ENCODE data around the gene TCERG1L. TPM values are rescaled to one million over a fixed set of nuclear protein-coding genes. Genes with fewer than 3 reads are reported as not detected.

The TCERG1L gene
- total RNA-seq, 4 donors from 2014 or later, result 0.42 to 1.3 TPM; not detected in 2

- Histone ChIP-seq H3K4me1 (no peaks in the 10 kb centered on the region), H3K27ac (no peak overlapping the region), H3K36me3 (no peaks in the 10 kb centered on the region), H3K9me3 (peaks cover 0 to 19% (median 2%) of the 10 kb centered on the region in 4 donors), H3K4me3 (no peak overlapping the region), H3K27me3 (no peaks in the 10 kb centered on the region)
- TF ChIP-seq CTCF (IDR thresholded peaks at IDR 0.05), result no peak
- TF ChIP-seq EP300 (IDR thresholded peaks at IDR 0.05), result no peak
- TF ChIP-seq POLR2A (IDR thresholded peaks at IDR 0.05), result no peak
- no peak for DNase-seq (ENCODE audit: low spot score in 2 of 2)
- 77% methylated on average over 9 of the region's 9 CpGs for WGBS, 2 donors
Measured at GRCh38 chr10:131055437-131055836, 256.1 kb downstream of the TCERG1L start.

- no peak overlapping the region for H3K27ac ChIP-seq
- 70 to 77% methylated on average over 2 of the region's 2 CpGs for WGBS, 2 donors
Measured at GRCh38 chr10:131053192-131053591, 258.3 kb downstream of the TCERG1L start.

GRCh38 chr10:131050162-131050766 is 261.3 kb downstream of the TCERG1L start:
- no peak overlapping the region for H3K27ac ChIP-seq
- TF ChIP-seq EP300 (IDR thresholded peaks at IDR 0.05) (no peak), CTCF (IDR thresholded peaks at IDR 0.05) (no peak), POLR2A (IDR thresholded peaks at IDR 0.05) (no peak)
- no peaks in the 10 kb centered on the region for H3K4me1 ChIP-seq
- 75 to 78% methylated on average over 10 of the region's 10 CpGs for WGBS, 2 donors
- H3K36me3 ChIP-seq, result no peaks in the 10 kb centered on the region
- no peaks in the 10 kb centered on the region for H3K9me3 ChIP-seq
- no peak for DNase-seq (ENCODE audit: low spot score in 2 of 2)
- no peak overlapping the region for H3K4me3 ChIP-seq
- no peaks in the 10 kb centered on the region for H3K27me3 ChIP-seq

More at GRCh38 chr10:131053192-131053591, 258.3 kb downstream of the TCERG1L start:
- Histone ChIP-seq H3K27me3 (no peaks in the 10 kb centered on the region), H3K4me3 (no peak overlapping the region), H3K4me1 (no peaks in the 10 kb centered on the region), H3K9me3 (peaks cover 0 to 6% (median 0%) of the 10 kb centered on the region in 4 donors), H3K36me3 (no peaks in the 10 kb centered on the region)
- no peak for DNase-seq (ENCODE audit: low spot score in 2 of 2)
- TF ChIP-seq EP300 (IDR thresholded peaks at IDR 0.05) (no peak), CTCF (IDR thresholded peaks at IDR 0.05) (no peak), POLR2A (IDR thresholded peaks at IDR 0.05) (no peak)

GRCh38 chr10:131049016-131049415 is 262.5 kb downstream of the TCERG1L start:
- no peaks in the 10 kb centered on the region for H3K9me3 ChIP-seq
- WGBS, 2 donors, result 21% methylated on average over 3 of the region's 3 CpGs
- H3K36me3 ChIP-seq, result no peaks in the 10 kb centered on the region
- no peak overlapping the region for H3K4me3 ChIP-seq
- no peaks in the 10 kb centered on the region for H3K27me3 ChIP-seq
- no peaks in the 10 kb centered on the region for H3K4me1 ChIP-seq
- DNase-seq (ENCODE audit: low spot score in 2 of 2), result no peak
- TF ChIP-seq EP300 (IDR thresholded peaks at IDR 0.05) (no peak), CTCF (IDR thresholded peaks at IDR 0.05) (no peak), POLR2A (IDR thresholded peaks at IDR 0.05) (no peak)
- no peak overlapping the region for H3K27ac ChIP-seq

GRCh38 chr10:131048606-131049005 is 262.9 kb downstream of the TCERG1L start:
- WGBS, 2 donors, result 19 to 22% methylated on average over 12 of the region's 12 CpGs
- Histone ChIP-seq H3K27ac (no peak overlapping the region), H3K4me3 (no peak overlapping the region), H3K9me3 (no peaks in the 10 kb centered on the region), H3K36me3 (no peaks in the 10 kb centered on the region), H3K27me3 (no peaks in the 10 kb centered on the region), H3K4me1 (no peaks in the 10 kb centered on the region)
- DNase-seq (ENCODE audit: low spot score in 2 of 2), result no peak
- TF ChIP-seq CTCF (IDR thresholded peaks at IDR 0.05) (no peak), EP300 (IDR thresholded peaks at IDR 0.05) (no peak), POLR2A (IDR thresholded peaks at IDR 0.05) (no peak)

Measured in tibial nerve (tissue), 4 donors.